ENCODE measurements around the gene AGTPBP1.

DNA sequence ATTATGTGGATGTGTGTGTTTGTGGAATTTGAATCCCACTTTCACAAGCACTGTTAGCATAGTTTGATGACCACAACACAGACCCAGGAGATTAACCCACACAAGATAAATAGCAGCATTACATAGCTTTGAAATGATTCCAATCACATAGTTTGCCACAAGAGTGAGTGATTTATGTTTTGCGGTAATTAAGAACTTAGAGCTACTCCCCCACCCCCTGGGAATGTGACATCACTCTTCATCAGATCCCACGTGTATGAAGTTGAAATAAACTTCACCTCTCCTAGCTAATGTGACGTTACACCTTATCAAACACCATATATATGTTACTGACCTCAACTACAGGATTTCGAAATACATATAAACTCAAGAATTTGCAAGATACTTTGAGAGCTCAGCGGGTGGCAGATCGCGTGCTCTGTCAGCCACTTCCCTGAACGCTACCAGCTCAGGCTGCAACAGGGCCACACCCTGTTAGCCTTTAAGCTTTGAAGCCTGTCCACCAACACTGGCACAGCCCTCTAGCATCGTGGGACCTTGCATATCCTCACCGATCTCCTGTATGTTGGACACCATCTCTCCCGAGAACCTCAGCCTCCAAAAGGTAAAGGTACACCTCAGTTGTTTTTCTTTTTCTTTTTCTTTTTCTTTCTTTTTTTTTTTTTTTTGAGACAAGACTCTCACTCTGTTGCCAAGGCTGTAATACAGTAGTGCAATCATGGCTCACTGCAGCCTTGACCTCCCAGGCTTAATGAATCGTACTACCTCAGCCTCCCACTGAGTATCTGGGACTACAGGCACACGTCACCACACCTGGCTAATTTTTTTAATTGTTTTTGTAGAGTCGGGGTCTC, 1.7 kb upstream of the AGTPBP1 start:
- TF ChIP-seq, protein P1, sequence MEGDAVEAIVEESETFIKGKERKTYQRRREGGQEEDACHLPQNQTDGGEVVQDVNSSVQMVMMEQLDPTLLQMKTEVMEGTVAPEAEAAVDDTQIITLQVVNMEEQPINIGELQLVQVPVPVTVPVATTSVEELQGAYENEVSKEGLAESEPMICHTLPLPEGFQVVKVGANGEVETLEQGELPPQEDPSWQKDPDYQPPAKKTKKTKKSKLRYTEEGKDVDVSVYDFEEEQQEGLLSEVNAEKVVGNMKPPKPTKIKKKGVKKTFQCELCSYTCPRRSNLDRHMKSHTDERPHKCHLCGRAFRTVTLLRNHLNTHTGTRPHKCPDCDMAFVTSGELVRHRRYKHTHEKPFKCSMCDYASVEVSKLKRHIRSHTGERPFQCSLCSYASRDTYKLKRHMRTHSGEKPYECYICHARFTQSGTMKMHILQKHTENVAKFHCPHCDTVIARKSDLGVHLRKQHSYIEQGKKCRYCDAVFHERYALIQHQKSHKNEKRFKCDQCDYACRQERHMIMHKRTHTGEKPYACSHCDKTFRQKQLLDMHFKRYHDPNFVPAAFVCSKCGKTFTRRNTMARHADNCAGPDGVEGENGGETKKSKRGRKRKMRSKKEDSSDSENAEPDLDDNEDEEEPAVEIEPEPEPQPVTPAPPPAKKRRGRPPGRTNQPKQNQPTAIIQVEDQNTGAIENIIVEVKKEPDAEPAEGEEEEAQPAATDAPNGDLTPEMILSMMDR (IDR thresholded peaks at IDR 0.05 in 2 of 3, conservative IDR thresholded peaks at IDR 0.05 in 1 of 3; ENCODE audit: insufficient read depth in 2 of 3, low read depth in 1 of 3, low read length in 3 of 3): no peak
- TF ChIP-seq TAF15 (IDR thresholded peaks at IDR 0.05; ENCODE audit: low read depth, low read length): no peak
- TF ChIP-seq, protein P2, sequence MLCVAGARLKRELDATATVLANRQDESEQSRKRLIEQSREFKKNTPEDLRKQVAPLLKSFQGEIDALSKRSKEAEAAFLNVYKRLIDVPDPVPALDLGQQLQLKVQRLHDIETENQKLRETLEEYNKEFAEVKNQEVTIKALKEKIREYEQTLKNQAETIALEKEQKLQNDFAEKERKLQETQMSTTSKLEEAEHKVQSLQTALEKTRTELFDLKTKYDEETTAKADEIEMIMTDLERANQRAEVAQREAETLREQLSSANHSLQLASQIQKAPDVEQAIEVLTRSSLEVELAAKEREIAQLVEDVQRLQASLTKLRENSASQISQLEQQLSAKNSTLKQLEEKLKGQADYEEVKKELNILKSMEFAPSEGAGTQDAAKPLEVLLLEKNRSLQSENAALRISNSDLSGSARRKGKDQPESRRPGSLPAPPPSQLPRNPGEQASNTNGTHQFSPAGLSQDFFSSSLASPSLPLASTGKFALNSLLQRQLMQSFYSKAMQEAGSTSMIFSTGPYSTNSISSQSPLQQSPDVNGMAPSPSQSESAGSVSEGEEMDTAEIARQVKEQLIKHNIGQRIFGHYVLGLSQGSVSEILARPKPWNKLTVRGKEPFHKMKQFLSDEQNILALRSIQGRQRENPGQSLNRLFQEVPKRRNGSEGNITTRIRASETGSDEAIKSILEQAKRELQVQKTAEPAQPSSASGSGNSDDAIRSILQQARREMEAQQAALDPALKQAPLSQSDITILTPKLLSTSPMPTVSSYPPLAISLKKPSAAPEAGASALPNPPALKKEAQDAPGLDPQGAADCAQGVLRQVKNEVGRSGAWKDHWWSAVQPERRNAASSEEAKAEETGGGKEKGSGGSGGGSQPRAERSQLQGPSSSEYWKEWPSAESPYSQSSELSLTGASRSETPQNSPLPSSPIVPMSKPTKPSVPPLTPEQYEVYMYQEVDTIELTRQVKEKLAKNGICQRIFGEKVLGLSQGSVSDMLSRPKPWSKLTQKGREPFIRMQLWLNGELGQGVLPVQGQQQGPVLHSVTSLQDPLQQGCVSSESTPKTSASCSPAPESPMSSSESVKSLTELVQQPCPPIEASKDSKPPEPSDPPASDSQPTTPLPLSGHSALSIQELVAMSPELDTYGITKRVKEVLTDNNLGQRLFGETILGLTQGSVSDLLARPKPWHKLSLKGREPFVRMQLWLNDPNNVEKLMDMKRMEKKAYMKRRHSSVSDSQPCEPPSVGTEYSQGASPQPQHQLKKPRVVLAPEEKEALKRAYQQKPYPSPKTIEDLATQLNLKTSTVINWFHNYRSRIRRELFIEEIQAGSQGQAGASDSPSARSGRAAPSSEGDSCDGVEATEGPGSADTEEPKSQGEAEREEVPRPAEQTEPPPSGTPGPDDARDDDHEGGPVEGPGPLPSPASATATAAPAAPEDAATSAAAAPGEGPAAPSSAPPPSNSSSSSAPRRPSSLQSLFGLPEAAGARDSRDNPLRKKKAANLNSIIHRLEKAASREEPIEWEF (CRISPR knock-in tag; IDR thresholded peaks at IDR 0.05): no peak
- TF ChIP-seq MYNN (IDR thresholded peaks at IDR 0.05): no peak
- TF ChIP-seq MYNN (CRISPR knock-in tag; IDR thresholded peaks at IDR 0.05): no peak
- 0 out of 2 replicates have a peak, but pooled peaks have one; percentile 18 for TF ChIP-seq FOSL1 (tag; conservative IDR thresholded peaks at IDR 0.05)

Measured in K562 (cell line).